Fibroblast of the conjunctiva (primary cell): ENCODE results near the gene POU2F3.

Source experiments
- DNase-seq: peaks from one replicate; pipeline ENCODE4 v3.0.0-alpha.2; 2010; ENCODE audit warnings: low read depth

Gene POU2F3

GRCh38 chr11:120239713-120240640 lies at the start of gene POU2F3:
Gene POU2F3 (plus strand): TSS chr11:120240140. CDS start chr11:120240344, 204 bp downstream.
- DNase-seq = no peak

- no peak for DNase-seq
These were observed 48.9 kb upstream of the POU2F3 start for GRCh38 chr11:120191058-120191457.

DNA sequence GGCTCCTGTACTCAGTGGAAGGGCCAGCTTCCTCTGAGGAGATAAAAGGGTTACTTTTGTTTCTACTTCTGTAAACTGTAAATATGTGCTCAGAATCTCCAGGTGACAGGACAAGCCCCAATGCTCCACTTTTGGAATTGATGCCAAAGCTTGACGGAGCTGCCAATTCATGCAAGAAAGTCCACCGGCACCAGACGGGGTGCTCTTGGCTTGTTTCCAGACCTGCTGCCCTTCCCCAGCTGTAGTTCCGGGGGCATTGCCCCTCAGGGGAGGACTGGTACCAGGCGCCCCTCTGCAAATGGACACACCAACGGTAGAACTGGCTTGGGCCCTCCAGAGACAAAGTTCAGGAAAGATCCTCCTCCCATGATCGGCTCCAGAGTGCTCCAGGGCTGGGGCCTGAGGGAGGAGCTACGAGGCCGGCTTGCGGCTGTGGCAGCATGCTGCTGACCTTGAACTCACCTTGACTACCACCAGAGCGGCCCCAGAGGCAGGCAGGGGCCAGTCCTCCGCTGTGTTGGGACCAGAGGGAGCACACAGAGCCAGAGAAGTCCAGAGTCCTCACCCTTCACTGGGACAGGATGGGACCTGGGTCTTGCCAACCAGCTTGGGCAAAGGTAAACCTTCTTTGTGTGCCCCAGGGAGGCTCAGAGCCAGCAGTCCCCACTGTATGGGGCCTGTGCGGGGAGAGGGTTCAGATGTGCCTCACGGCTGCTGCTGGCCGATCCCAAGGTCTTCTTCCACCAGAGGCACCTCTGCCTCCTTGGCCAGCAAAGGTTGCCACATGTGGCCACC lies 46.9 kb upstream of the POU2F3 start:
- no peak for DNase-seq

DNA sequence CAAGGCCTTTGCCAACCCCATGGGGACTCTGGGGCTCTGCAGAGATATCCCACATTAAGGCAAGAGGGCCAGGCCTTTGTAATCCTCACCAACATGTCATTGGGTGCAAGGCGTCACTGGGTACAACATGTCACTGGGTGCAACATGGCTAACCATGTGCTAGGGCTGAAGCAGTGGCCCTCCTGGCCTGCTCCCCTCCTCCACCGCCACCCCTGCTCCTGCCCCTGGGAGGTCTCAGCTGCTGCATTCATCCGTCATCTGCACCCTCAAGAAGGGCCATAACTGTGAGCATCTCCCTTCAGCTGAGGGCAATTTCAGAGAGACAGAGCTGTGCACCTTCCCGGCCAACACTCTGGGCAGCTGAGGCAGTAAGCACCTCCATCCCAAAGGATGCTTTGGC lies 45.8 kb upstream of the POU2F3 start:
- no peak for DNase-seq

DNA sequence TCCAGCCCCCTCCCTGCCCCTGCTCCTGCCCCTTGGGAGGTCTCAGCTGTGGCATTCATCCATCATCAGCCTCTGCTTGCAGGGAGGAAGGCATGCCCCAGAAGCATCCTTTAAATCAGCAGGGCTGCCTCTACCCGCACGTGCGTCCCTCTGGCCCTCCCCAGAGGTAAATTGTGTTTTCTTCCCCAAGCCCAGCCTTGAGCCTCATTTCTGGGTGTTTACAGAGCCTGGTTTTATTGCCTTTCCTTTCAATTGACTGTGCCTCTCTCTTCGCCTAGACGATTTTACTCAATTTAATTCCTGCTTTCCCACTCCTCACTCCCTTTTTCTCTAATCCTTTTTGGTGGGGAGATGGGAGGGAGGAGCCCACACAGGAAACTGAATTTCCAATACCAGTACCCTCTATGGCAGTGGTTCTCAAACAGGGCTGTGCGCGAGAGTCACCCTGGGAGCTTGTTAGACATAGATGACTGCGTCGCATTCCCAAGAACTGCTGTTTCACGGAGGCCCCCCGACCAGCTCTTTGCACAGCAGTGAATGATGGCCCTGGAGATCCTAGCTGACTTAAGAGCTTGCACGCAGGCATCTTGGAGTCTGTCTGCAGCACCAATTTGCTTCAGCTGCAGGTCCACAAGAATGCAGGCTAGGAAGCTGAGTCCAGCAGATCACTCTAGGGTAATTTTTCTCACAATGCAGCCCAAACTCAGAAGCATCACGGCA lies 44.2 kb upstream of the POU2F3 start:
- no peak for DNase-seq

DNA sequence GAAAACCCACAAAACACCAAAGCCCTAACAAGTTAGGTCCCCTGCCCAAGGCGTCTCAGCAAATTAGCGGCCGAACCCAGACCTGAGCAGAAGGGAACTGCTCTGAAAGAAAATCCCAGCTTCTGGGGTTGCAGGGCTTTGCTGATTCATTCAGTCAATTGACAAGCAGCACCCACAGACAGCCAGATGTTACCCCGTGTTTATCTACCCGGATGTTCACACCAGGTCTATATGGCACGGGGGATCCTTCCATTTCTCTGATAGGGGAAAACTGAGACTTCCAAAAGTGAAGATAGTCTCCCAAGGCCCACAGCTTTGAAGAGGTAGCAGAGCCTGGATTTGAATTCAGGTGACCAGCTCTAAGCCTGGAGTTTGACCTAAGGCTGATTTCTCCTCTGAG lies 43.1 kb upstream of the POU2F3 start:
- no peak for DNase-seq

GRCh38 chr11:120197251-120197891 lies 42.6 kb upstream of the POU2F3 start:
- no peak for DNase-seq

DNA sequence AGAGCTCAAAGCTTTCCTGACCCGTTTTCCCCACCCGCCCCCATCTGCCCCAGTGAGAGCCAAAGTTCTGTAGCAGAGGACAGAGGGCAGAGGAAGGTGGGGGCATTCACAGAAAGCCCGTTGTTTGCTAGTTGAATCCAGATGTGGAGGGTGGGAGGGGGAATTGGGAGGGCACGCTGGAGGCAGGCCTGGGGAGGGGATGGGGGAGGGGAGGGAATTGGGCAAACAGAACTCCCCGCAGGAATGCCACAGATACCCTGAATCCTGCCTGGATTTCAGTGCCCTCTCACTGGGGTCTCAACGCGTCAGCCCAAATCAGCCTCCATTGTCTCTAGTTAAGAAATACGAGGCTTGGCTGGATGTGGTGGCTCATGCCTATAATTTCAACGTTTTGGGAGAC lies 42.0 kb upstream of the POU2F3 start:
- no peak for DNase-seq

GRCh38 chr11:120198403-120198786 lies 41.5 kb upstream of the POU2F3 start:
- DNase-seq = no peak

GRCh38 chr11:120198787-120199469 lies 41.0 kb upstream of the POU2F3 start:
- DNase-seq = no peak

- DNase-seq = no peak
These were observed 40.3 kb upstream of the POU2F3 start for GRCh38 chr11:120199613-120200012.

- DNase-seq = no peak
These were observed 39.3 kb upstream of the POU2F3 start for GRCh38 chr11:120200677-120201076.

GRCh38 chr11:120201653-120202052 lies 38.3 kb upstream of the POU2F3 start:
- DNase-seq = no peak

DNA sequence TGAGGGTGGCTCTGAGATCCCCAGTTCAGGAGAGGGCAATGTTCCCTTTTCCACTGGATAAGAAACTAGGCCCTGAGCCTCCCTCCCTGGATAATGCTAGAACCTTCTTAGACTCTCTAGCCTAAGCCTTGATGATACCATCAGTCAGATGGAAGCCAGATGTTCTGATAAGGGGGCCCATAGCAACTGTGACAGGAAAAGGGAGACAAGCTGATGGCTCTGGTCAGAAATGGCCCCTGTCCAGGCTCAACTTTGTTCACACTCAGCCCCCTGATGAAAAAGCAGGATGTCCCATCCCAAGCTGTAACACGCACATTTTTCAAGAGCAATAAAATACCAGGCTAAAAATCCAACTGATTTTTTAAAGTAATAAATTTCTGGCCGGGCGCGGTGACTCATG lies 36.3 kb upstream of the POU2F3 start:
- no peak for DNase-seq

- DNase-seq = peak; percentile 49
These were observed 34.3 kb upstream of the POU2F3 start for GRCh38 chr11:120205596-120206161.

DNA sequence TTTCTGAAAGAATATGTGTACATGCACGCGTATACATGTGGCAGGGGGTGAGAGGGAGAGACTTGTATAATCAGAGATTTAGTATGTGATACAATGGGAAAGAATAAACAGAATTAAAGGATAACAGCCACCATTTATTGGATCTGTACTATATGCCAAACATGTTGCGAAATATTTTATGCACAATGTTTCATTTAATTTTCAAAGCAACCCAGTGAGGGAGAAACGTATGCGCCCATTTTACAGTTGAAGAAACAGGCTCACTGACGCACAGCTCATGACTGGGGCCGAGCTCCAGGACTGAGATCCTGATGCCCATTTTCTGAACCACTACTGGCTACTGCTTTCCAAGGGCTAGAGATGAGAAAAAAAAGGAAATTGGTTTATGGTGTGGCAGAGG lies 32.4 kb upstream of the POU2F3 start:
- no peak for DNase-seq

DNA sequence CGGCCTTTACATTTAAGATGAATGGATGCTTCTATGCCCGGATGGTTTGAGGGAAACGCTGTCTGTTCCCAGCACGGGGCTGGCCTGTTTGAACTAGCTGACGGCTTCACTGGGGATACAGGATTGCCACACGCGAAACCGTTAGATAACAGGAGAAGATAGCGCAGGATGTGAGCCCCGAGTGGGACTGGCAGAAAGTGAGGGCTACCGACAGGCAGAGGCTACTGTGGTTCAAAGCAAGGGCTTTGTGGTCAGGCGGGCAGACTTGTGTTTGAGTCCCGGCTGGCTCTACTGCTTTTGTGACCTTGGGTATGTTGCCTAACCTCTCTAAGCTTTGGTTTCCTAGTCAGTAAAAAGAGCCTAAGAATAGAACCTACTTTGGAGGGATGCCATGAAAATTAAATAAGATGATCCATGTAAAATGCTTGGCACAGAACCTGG lies 31.9 kb upstream of the POU2F3 start:
- DNase-seq = no peak

DNA sequence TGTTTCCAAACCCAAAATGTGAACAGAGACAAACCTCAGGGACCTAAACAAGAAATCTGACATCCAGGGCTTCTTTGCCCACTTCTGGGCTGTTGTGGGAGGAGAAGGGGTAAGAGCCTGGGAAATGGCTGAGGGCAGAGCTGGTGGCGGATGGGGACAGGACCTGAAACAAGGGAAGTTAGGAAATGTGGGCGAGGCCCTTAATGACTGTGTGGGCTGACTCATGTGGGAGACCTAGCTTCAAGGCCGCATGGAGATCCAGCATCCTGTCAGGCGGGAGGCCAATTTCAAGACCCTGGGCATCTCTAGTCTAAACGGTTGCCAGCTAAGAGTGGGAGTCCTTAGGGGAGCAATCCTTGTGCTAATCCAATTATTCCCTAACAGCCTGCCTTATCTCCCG lies 31.2 kb upstream of the POU2F3 start:
- DNase-seq = peak; percentile 42

DNA sequence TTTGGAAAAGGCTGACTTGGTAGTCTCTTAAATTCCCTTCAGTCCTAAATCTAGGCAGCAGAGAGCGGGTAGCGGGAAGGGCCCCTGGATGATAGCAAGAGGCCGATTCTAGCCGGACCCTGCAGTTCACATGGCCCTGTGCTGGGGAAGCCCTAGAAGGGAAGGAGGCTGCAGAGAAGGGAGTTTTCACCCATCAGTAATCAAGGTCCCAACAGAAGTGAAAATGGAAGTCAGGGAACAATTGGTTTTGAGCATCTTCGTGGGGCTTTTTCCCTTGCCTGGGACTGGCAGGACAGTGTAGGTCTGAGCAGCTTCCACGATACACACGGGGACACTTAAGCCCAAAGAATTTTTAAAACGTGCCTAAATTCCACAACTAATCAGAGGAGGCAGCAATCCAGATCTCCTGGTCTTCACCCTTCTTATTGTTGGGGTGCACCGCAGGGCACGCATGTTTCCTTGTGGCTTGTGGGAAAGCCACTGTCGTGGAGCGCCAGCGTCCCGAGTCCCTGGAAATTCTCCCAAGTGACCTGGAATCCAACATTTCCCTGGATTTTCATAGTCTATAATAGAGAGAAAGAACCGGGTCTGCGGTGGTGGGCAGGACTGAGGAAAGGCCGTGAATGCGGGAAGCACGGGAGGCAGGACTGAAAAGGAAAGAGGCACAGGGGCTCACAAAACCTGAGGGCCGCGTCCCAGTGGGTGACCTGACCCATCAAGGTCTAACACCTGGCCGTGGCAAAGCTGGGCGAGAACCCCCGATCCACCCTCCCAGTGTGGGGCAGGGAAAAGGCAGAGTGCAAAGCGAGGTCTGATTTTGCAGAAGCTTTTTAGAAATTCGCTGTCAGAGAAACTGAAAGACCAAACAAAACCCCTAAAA lies 30.0 kb upstream of the POU2F3 start:
- DNase-seq = no peak
